Fibroblast of gingiva (primary cell): ENCODE measurements around the gene NPPB.
A peak's percentile ranks its signal among the peaks of the same experiment; 100 is the strongest.

Source experiments
- DNase-seq: peaks from one replicate; pipeline ENCODE4 v3.0.0-alpha.2; 2011; ENCODE audit warnings: low read depth

NPPB gene

DNA sequence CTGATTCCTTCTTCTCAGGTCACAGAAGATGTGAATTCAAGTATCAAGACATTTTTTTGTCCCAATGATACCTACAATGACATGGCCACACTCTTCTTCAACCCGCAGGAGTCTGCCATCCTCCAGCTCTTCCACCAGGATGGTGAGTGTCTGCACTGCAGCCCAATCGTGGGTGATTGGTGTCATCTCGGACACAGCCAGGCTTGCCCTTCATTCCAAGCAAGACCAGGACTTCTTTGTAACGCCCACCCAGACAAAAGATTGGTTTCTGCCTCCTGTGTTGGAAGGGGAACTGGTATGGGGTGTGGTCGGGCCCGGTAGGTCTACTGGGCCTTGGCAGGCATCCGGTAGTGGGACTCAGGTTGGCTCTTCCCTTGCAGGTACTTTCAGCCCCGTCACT, 25.2 kb downstream of the NPPB start:
- no peak for DNase-seq

DNA sequence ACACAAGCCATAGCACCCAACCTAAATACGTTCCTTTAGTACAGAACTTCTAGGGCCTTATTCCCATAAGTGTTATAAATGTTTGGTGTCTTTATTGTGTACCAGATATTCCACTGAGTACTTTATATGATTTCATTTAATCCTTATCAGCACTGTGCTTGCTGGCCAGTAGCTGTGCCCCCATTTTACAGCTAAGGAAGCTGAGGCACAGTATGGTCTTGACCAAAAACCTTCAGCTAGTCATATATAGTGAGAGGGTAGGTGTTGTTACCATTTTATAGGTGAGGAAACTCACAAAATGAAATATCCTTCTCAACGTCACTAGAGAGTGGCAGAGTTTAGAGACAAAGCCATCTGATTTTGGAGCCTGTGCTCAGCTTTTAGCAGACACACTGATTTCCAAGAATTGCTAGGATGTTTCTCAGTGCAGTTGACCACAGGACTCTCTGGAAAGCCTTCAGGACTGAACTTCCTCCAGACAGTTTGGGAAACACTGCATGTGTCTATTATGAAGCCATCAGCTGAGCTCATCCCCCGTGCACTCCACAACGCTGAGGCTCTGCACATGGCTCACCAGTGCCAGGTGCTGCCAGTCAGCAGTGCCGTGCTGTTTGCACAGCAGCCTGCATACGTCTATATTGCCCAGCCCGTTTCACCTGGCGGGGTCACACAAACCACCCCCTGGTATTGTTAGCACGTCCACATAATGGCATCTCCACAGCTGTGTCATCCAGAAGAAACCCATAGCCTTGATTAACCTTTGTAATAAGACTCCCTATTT, 26.6 kb downstream of the NPPB start:
- peak; percentile 19 for DNase-seq

DNA sequence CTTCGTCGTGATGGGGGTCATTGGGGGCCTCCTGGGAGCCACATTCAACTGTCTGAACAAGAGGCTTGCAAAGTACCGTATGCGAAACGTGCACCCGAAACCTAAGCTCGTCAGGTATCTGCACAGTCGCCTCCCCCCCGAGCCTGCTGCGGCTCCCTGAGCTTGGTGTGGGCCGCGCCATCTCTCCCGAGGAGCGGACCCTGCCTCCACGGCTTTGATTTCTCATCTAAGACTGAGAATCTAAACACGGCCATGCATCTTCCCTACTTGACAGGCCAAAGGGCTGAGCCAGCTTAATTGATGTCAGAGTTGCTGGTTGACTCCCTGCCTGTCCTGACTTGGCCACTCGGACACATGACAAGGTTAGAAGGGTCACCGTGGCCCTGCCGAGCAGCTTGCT, 30.2 kb downstream of the NPPB start:
- DNase-seq, result no peak

DNA sequence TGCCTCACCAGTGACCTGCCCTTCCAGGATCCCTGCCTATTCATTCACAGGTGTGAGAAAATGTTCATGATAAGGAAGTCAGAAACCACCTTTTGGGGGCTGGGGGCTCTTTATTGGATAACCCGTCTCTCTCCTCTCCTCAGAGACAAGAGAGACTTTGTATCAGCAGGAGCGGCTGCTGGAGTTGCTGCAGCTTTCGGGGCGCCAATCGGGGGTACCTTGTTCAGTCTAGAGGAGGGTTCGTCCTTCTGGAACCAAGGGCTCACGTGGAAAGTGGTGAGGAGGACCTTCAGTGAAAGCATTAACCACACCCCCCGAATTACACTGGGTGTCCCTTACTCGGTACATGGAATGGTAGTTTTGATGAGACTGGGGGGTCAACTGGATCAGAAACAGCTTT, 31.8 kb downstream of the NPPB start:
- DNase-seq, result no peak

DNA sequence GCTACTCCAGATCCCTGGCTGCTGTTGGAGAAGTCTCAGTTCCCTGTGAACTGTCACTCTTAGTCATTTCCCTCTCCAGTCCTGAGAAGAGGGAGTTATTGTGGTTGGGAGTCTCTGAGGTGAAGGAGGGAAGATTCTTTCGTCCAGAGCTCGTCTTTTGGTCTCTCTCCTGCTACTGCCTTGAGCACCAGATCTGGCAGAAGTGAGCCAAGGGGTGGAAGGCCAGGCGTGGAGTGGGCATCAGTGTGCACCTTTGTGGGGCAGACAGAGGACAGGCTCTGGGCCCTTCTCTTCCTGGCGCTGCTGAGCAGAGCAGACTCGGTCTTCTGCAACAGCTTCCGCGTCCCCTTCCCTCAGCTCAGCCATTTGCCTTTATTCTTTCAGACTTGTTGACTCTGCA, 33.6 kb downstream of the NPPB start:
- DNase-seq, result no peak

DNA sequence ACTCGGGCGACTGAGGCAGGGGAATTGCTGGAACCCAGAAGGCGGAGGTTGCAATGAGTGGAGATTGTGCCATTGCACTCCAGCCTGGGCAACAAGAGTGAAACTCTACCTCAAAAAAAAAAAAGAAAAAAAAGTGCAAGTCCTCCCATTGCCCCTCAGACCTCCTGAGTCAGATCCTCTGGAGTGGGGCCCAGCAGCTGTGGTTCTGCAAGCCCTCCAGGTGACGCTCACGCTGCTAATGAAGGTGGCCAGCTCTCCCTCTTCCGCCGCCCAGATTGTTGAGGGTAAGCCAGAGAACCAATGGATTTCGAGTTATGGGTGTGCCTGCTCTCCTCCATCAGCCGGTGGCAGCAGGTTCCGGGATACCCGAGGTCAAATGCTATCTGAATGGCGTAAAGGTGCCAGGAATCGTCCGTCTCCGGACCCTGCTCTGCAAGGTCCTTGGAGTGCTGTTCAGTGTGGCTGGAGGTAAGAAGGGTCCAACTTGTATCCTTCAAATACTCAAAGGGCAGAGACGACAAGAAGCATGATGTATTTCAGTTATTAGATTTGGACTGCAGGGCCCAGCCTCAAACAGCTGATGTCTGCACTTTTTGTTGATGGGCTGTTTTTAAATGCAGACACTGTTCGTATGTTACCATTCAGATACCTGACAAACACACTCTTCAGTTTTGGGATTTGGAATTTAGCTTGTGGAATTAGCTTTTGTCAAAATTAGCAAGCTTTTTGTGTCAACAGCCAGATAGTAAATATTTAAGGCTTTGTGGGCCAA, 35.2 kb downstream of the NPPB start:
- no peak for DNase-seq

DNA sequence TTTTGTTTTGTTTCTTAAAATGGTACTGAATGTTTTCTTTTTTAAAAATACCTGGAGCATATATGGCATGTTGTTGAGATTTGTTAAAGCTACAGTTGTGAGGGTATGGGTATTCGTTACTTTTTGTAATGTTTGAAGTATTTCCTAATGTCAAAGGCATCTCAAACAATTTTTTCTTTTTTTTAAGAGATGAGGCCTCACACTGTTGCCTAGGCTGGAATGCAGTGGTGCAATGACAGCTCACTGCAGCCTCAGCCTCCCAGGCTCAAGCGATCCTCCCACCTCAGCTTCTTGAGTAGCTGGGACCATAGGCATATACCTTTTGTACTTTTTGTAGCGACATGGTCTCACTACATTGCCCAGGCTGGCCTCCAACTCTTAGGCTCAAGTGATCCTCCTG, 36.7 kb downstream of the NPPB start:
- peak; percentile 15 for DNase-seq

DNA sequence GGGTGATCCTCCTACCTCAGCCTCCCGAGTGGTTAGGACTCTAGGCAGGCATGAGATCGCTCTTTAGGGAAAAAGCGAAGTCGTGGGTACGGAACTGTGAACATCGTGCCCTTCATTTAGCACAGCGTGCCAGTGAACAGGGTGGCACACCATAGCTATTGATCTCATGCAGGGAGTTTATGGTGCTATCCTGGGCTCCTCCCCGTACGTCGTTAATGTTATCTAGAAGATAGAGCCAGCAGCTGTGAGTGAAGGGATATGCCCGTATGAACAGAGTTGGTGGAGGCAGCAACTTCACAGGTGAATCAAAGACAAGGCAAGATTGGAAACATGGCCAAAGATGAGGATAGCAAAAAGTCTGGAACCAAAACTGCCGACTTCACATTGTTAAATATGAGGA, 41.6 kb downstream of the NPPB start:
- no peak for DNase-seq

DNA sequence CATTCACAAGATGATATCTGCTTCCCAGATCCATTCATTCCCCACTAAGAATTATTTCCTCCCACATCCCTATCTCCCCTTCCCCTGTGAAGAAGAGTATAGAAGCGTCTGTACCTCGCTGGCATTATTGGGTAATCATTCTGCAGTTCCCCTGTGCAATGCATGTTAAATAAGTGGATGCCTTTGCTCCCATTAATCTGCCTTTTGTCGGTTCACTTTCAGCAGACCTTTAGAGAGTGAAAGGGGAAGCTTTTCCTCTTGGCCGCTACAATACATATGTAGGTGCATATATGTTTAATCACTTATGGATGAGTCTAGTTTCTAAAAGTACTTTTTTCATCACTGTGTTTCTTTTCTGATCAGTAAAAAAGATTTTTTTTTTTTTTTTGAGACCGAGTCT, 45.7 kb downstream of the NPPB start:
- DNase-seq, result no peak
